HepG2 (cell line): ENCODE measurements around the gene PACS1. TPM values are rescaled to one million over a fixed set of nuclear protein-coding genes. Genes with fewer than 3 reads are reported as not detected.

Experiments used
- ARID2 ChIP-seq: sonication (generic); formaldehyde crosslinking; IDR thresholded peaks from 2 replicates; pipeline ENCODE4 v1.8.1; 2022; ENCODE audit warnings: mild to moderate bottlenecking, missing genetic modification reagents, borderline replicate concordance
- ATF4 ChIP-seq, 2 experiments: fragments of 450-650 bp in 1 of 2; sonication (generic) in 1 of 2; formaldehyde crosslinking; IDR thresholded peaks; 2 replicates each; pipeline versions ENCODE4 v1.5.0 to v1.8.0; 2020 to 2022; ENCODE audit warnings: mild to moderate bottlenecking in 1 of 2, missing genetic modification reagents in 1 of 2
- ATRX ChIP-seq: sonication (generic); formaldehyde crosslinking; IDR thresholded peaks from 2 replicates; pipeline ENCODE4 v1.4.0; 2020; ENCODE audit warnings: missing genetic modification reagents, borderline replicate concordance
- CENPBD1 ChIP-seq: sonication (generic); formaldehyde crosslinking; IDR thresholded peaks from 2 replicates; pipeline ENCODE4 v1.8.0; 2022; ENCODE audit warnings: missing genetic modification reagents, low read depth, mild to moderate bottlenecking, borderline replicate concordance
- DRAP1 ChIP-seq: IDR thresholded peaks from 2 replicates; pipeline ENCODE4 v1.6.1; 2016; ENCODE audit warnings: missing genetic modification reagents, missing compliant biosample characterization
- EZH2 ChIP-seq: conservative IDR thresholded peaks from 2 replicates; pipeline ENCODE4 v1.6.1; 2012; ENCODE audit warnings: mild to moderate bottlenecking, low read depth, low read length, moderate library complexity
- MEIS1 ChIP-seq: sonication (generic); formaldehyde crosslinking; IDR thresholded peaks from 2 replicates; pipeline ENCODE4 v1.9.0; 2021; ENCODE audit warnings: mild to moderate bottlenecking, missing genetic modification reagents, moderate library complexity, borderline replicate concordance
- SAFB2 ChIP-seq: sonication (generic); formaldehyde crosslinking; IDR thresholded peaks from 2 replicates; pipeline ENCODE4 v1.5.1; 2020; ENCODE audit warnings: missing genetic modification reagents, low read depth, mild to moderate bottlenecking, borderline replicate concordance
- SCMH1 ChIP-seq: sonication (generic); formaldehyde crosslinking; IDR thresholded peaks from 2 replicates; pipeline ENCODE4 v1.9.0; 2021; ENCODE audit warnings: missing genetic modification reagents, mild to moderate bottlenecking, borderline replicate concordance
- SP1 ChIP-seq, 2 experiments: fragments of 450-650 bp in 1 of 2; sonication (generic) in 1 of 2; formaldehyde crosslinking in 1 of 2; IDR thresholded peaks; 2 replicates each; pipeline versions ENCODE4 v1.4.0 to v1.6.1; 2016 to 2020; ENCODE audit warnings: missing genetic modification reagents in 1 of 2
- TCF12 ChIP-seq, 2 experiments: fragments of 450-650 bp in 1 of 2; sonication (generic) in 1 of 2; formaldehyde crosslinking in 1 of 2; IDR thresholded peaks; 2 replicates each; pipeline versions ENCODE4 v1.6.1 to v1.8.0; 2017 to 2022; ENCODE audit warnings: antibody characterized with exemption in 1 of 2, mild to moderate bottlenecking in 1 of 2, missing genetic modification reagents in 1 of 2, moderate library complexity in 1 of 2
- TGIF2 ChIP-seq: IDR thresholded peaks from 2 replicates; pipeline ENCODE4 v1.6.1; 2016; ENCODE audit warnings: control low read depth, missing compliant biosample characterization
- THAP8 ChIP-seq: sonication (generic); formaldehyde crosslinking; IDR thresholded peaks from 2 replicates; pipeline ENCODE4 v1.5.1; 2020; ENCODE audit warnings: missing genetic modification reagents, mild to moderate bottlenecking, borderline replicate concordance
- TOPORS ChIP-seq: sonication (generic); formaldehyde crosslinking; IDR thresholded peaks from 2 replicates; pipeline ENCODE4 v1.8.0; 2023; ENCODE audit warnings: mild to moderate bottlenecking, missing genetic modification reagents
- U2AF2 ChIP-seq: fragments of 200-400 bp; formaldehyde crosslinking; IDR thresholded peaks from 2 replicates; pipeline ENCODE4 v1.6.1; 2017; ENCODE audit warnings: low read depth, mild to moderate bottlenecking, low read length
- ZBTB14 ChIP-seq: sonication (generic); formaldehyde crosslinking; IDR thresholded peaks from 2 replicates; pipeline ENCODE4 v1.4.0; 2020; ENCODE audit warnings: missing genetic modification reagents
- ZBTB37 ChIP-seq: sonication (generic); formaldehyde crosslinking; IDR thresholded peaks from 2 replicates; pipeline ENCODE4 v1.4.0; 2020; ENCODE audit warnings: mild to moderate bottlenecking, missing genetic modification reagents
- ZMYM2 ChIP-seq: sonication (generic); formaldehyde crosslinking; IDR thresholded peaks from 2 replicates; pipeline ENCODE4 v1.8.0; 2022; ENCODE audit warnings: mild to moderate bottlenecking, missing genetic modification reagents
- ZXDC ChIP-seq: sonication (generic); formaldehyde crosslinking; IDR thresholded peaks from 2 replicates; pipeline ENCODE4 v1.5.0; 2020; ENCODE audit warnings: mild to moderate bottlenecking, missing genetic modification reagents
- polyA plus RNA-seq, 8 experiments: library from polyadenylated mRNA; depleted of rRNA in 3 of 8; stranded (reverse) in 7 of 8; unstranded in 1 of 8; fragments of >200 nt; fragmentation: Illumina TruSeq in 4 of 8; extraction: Trizol in 4 of 8; gene quantifications; 2 replicates each; pipeline versions ENCODE4 v1.2.1 to v1.2.3, GENCODE V29; 2011 to 2016; ENCODE audit warnings: low read depth in 4 of 8, missing spikeins in 1 of 8, mixed read lengths in 1 of 8; ENCODE audit not compliant: insufficient read depth in 1 of 8
- total RNA-seq, 5 experiments: library from RNA; depleted of rRNA; stranded (reverse); fragments of >200 nt; fragmentation: Illumina TruSeq; extraction: Trizol; gene quantifications; 2 replicates each; pipeline ENCODE4 v1.2.3, GENCODE V29; 2016; ENCODE audit warnings: low read depth in 1 of 5

The PACS1 gene
- total and polyA plus RNA-seq, 2 of the 13 experiments (the other 11 are each of a cell fraction or from before 2014, with no cell fraction given) = 7.6 to 8.6 TPM

GRCh38 chr11:66069715-66070603, at the start of gene PACS1 (continued):
- no peak for TF ChIP-seq ZBTB37 (CRISPR knock-in tag)
- no peak for TF ChIP-seq ATRX
- TF ChIP-seq CENPBD1 = no peak
- no peak for TF ChIP-seq THAP8 (CRISPR knock-in tag)
- no peak for TF ChIP-seq SP1 (IDR thresholded peaks at IDR 0.05)
- TF ChIP-seq SP1 (CRISPR knock-in tag; IDR thresholded peaks at IDR 0.05) = no peak
- no peak for TF ChIP-seq DRAP1 (CRISPR knock-in tag)
- TF ChIP-seq ZXDC (CRISPR knock-in tag) = no peak
- TF ChIP-seq SAFB2 (CRISPR knock-in tag) = no peak; the same call in 1 of the 2 replicates
- no peak for TF ChIP-seq EZH2
- no peak for TF ChIP-seq MEIS1 (CRISPR knock-in tag)
- 0 out of 2 replicates have a peak, but pooled peaks have one; percentile 38 for TF ChIP-seq TOPORS
- TF ChIP-seq ZBTB14 (CRISPR knock-in tag) = peak; percentile 94
- TF ChIP-seq ZMYM2 (CRISPR knock-in tag) = no peak
- no peak for TF ChIP-seq ATF4 (CRISPR knock-in tag; IDR thresholded peaks at IDR 0.05)
- TF ChIP-seq ARID2 = no peak
- no peak for TF ChIP-seq U2AF2
- TF ChIP-seq TGIF2 (CRISPR knock-in tag) = 0 out of 2 replicates have a peak, but pooled peaks have one; percentile 34
- no peak for TF ChIP-seq TCF12 (IDR thresholded peaks at IDR 0.05)
- 0 out of 2 replicates have a peak, but pooled peaks have one; percentile 10 for TF ChIP-seq TCF12 (CRISPR knock-in tag; IDR thresholded peaks at IDR 0.05)
- TF ChIP-seq SCMH1 (CRISPR knock-in tag) = no peak
